HG03280 (cell line): Measurements from ENCODE around the gene PGBD5.

Experiments used
- ATAC-seq: cut with Tn5 transposase; IDR thresholded peaks from one replicate; pipeline ENCODE4 v1.9.1; 2021; ENCODE audit warnings: mild to moderate bottlenecking, moderate library complexity; ENCODE audit not compliant: unreplicated experiment

PGBD5 gene

GRCh38 chr1:230398856-230399255 lies 27.3 kb downstream of the PGBD5 start:
- ATAC-seq: no peak

- ATAC-seq: no peak
Observed at GRCh38 chr1:230396966-230397365, 29.2 kb downstream of the PGBD5 start.

DNA sequence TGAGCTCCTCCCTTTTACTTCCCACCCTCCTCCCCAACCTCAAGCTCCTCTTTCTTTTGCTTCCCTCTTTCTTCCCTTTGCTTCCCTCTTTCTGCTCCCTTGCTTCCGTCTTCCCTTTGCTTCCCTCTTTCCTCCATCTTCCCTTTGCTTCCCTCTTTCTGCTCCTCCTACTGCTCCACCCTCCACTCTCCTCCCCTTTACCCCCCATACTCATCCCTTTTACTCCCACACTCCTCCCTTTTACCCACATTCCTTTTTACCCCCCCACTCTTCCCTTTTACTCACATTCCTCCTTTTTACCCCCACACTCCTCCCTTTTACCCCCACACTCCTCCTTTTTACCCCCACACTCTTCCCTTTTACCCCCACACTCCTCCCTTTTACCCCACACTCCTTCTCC lies 30.2 kb downstream of the PGBD5 start:
- ATAC-seq: no peak

GRCh38 chr1:230394741-230395140 lies 31.4 kb downstream of the PGBD5 start:
- no peak for ATAC-seq

GRCh38 chr1:230394134-230394533 lies 32.0 kb downstream of the PGBD5 start:
- no peak for ATAC-seq

GRCh38 chr1:230393722-230394121 lies 32.4 kb downstream of the PGBD5 start:
- no peak for ATAC-seq

DNA sequence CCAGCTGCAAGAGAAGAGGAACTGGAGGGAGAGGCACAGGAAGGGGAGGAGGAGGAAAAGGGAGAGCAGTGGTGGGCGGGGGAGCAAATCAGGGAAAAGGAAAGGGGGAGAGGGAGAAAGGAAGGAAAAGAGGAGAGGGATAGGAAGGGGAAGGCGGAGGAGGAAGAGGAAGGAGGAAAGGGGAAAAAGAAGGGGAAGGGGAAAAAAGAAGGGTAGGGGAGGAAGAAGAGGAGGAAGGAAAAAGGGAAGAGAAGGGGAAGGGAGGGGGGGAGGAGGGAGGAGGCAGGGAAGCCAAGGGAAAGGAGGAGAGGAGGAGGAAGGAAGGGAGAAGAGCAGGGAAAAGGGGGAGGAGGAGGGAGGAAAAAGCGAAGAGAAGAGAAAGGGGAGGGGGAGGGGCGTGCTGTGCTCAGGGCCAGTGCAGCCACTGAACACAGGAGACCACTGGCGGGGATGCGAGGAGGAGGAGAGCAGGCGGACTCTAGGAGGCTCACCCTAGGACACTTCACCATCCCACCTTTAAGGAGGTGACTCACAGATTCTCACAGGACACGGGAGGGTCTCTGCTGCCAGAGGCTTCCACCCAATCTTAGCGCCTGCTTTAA lies 33.1 kb downstream of the PGBD5 start:
- ATAC-seq: no peak

DNA sequence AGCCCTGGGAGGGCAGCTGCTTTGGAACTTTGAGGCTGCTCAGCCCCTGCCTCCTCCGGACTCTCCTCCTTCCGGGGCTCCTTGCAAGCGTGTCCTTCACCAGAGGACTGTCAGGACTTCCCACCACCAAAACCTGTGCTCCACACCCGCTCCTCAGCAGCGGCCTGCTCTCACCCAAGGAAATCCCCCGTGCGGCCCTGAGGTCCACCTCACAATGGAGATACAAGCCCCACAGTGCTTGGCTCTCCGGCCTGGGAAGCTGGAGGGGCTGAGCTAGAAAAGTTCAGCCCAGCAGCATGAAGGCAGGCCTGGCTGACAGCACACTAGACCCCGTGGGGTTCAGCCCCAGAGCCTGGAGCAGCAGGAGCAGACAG lies 33.6 kb downstream of the PGBD5 start:
- ATAC-seq: no peak

GRCh38 chr1:230391776-230392535 lies 34.2 kb downstream of the PGBD5 start:
- ATAC-seq: no peak

- no peak for ATAC-seq
Observed at GRCh38 chr1:230390371-230390770, 35.8 kb downstream of the PGBD5 start.

DNA sequence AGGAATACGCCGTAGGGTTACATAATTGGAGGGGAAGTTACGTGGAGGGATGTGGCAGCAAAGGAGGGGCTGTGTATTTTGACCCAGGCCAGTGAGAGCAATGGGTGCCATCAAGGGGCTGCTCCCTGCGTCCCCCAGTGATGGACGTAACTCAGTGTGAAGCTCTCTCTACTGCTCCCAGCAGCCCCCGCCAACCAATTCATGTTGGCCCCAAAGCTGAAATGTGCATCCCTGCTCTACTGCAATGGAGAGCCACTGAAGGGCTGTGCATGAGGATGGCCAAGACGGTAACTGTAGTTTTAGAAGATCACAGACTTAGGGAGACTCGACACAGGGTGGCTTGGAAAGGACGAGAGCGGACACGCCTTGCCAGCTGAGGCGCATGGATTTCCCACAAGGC lies 38.3 kb downstream of the PGBD5 start:
- ATAC-seq: no peak

DNA sequence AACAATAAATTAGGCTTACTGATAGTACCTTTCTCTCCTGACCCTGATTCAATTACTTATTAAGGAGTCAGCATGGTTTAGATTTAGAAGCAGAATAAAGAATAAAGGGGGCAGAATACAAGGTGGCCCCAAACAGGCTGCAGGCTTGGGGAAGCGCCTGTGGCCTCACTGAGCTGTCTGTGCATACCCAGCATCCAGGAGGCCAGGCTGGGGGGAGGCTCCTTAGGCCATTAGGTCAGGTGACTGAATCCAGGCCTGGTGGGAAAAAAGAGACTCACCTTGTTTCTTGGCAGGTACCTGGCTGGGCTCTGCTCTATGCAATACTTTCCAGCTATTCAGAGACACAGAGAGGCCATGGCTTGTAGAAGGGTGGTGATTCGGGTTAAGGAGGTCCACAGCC lies 38.8 kb downstream of the PGBD5 start:
- ATAC-seq: no peak

DNA sequence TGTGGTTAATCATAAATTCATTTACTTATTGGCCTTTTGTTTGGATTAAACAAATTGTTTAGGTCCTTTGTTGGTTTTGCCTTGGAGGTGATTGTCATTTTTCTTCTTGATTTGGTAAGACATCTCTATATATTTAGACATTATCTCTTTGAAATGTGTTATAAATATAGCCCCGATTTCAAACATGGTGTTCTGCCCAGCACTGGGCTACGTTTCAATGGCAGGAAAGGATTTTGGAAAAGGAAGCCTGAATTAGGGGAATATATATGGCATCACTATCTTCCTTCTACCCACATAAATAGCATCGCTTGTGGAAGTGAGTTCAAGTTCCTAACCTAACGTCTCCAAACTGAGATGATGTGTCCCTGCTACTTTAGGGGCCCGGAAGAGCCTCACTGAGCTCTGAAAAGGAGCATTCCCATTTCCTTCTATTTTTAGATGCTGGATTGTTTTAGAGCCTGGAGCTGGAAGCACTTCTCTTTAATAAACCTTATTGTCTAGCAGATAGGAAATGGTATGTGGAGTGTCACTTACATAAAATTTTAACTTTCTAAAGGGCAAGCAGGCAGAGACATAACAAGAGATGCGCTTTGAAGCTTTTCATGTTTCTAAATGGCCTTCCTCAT lies 39.4 kb downstream of the PGBD5 start:
- no peak for ATAC-seq

- ATAC-seq: no peak
Observed at GRCh38 chr1:230385930-230386329, 40.2 kb downstream of the PGBD5 start.

- ATAC-seq: no peak
Observed at GRCh38 chr1:230385158-230385450, 41.0 kb downstream of the PGBD5 start.

- no peak for ATAC-seq
Observed at GRCh38 chr1:230384380-230385157, 41.6 kb downstream of the PGBD5 start.

DNA sequence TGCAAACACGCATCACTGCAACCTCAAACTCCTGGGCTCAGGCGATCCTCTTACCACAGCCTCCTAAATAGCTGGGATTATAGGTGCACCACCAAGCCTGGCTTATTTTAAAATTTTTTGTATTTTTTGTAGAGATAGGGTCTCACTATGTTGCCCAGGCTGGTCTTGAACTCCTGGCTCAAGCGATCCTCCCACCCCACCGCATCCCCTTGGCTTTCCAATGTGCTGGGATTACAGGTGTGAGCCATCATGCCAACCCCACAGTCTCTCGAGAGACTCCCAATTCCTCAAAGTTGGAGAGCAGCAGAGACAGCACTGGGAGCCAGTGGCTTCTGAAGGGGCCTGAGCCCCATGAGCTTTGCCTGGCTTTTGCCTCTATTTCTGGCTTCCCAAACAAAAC lies 42.7 kb downstream of the PGBD5 start:
- no peak for ATAC-seq

DNA sequence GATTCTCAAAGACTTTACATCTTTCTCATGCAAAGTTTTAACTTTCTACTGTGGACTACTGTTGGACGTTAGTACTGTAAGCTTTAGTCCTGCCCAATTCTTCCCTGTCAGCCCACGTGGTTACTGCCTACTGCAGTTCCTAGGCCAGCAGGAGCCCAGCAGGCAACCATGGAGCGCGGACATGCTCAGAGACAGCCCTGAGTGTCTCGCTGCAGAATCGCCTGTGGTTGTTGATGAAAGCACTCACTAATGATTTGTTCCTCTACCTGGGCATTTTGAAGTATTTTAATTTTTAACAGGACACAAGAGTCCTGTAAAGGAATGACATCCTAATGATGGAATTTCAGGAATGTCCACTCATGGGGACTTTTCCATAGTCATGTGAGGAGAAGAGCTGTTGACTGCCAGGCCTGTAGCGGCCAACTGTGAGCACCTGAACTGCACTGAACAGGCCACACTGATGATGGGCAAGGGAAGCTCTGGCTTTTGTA lies 44.1 kb downstream of the PGBD5 start:
- no peak for ATAC-seq

DNA sequence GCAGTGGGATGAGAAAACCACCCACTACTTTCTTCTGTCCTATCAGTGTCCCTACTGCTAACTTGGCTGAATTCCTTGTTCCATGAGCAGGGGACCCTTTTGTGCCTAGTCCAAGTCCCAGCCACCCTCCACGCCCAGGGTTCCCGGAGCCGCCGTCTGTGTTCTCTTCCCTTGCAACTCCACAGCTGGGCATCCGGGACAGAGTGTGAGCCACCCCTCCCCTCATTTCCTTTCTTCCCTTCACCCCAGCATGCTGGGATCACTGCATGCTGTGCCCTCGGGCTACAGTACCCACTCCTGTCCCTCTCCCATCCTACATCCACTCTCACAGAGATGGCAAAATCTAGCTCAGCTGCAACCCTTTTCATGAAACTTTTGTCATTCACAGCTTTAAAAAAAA lies 44.5 kb downstream of the PGBD5 start:
- no peak for ATAC-seq

- no peak for ATAC-seq
Observed at GRCh38 chr1:230381049-230381467, 45.1 kb downstream of the PGBD5 start.

- no peak for ATAC-seq
Observed at GRCh38 chr1:230379928-230380327, 46.2 kb downstream of the PGBD5 start.

- ATAC-seq: no peak
Observed at GRCh38 chr1:230379462-230379861, 46.7 kb downstream of the PGBD5 start.
